Upper lobe of right lung (tissue), 1 donor: ENCODE data around the gene B3GAT1. TPM values are rescaled to one million over a fixed set of nuclear protein-coding genes. Genes with fewer than 3 reads are reported as not detected.

Experiments
- ATAC-seq: fragments of 200-7000 bp; cut with Tn5 transposase; one replicate; pipeline ENCODE4 v1.9.1; 2020; ENCODE audit warnings: mild to moderate bottlenecking, moderate library complexity
- DNase-seq: peaks from one replicate; pipeline ENCODE4 v3.0.0-alpha.2; 2020
- H3K27ac ChIP-seq: fragments of 200-600 bp; one replicate; pipeline ENCODE4 v1.8.0; 2022
- H3K27me3 ChIP-seq: fragments of 200-600 bp; one replicate; pipeline ENCODE4 v1.8.0; 2022; ENCODE audit warnings: mild to moderate bottlenecking
- H3K36me3 ChIP-seq: fragments of 200-600 bp; one replicate; pipeline ENCODE4 v1.8.0; 2022
- H3K4me1 ChIP-seq: fragments of 200-600 bp; one replicate; pipeline ENCODE4 v1.8.0; 2022
- H3K4me3 ChIP-seq: fragments of 200-600 bp; one replicate; pipeline ENCODE4 v1.8.0; 2022; ENCODE audit warnings: mild to moderate bottlenecking
- H3K9me3 ChIP-seq: fragments of 200-600 bp; one replicate; pipeline ENCODE4 v1.8.0; 2022
- intact Hi-C: fragments of 100-400 bp; cut with DNase I; formaldehyde crosslinking; loops from one replicate; pipeline ENCODE4 v1.11.0; 2022
- total RNA-seq: library from RNA; stranded (reverse); fragmentation: NEBNext Ultra II Directional; extraction: Animal tissue kit (Norgen Biotek cat#: 25700); gene quantifications from one replicate; pipeline ENCODE4 v1.2.1, GENCODE V29; 2021
- TF ChIP-seq, protein P1 (sequence below): fragments of 200-600 bp; IDR thresholded peaks from one replicate; pipeline ENCODE4 v1.8.0; 2022; ENCODE audit warnings: antibody characterized with exemption
- donor health status: DM: no; HTN: yes; CAD: no; lungs with severe emphysema.

The B3GAT1 gene
- total RNA-seq, 1 donor from 2014 or later = 1.2 TPM

DNA sequence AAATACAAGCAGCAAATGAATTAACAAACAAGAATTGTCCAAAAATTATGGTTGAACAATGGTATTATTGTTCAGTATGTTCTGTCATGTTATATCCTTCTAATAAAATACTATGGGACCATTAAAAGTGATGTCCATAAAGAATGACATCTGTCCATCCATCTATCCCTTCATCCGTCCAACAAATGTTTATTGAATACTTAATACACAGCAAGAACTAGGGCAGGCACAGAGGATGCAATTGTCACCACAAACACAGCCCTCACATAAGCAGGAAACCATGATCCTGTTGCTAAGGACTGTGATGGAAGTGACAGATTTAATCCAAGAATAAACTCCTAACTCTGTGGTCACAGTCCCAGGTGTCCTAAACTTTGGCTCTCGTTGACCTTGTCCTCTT lies 20.7 kb upstream of the B3GAT1 start:
- TF ChIP-seq, protein P1, sequence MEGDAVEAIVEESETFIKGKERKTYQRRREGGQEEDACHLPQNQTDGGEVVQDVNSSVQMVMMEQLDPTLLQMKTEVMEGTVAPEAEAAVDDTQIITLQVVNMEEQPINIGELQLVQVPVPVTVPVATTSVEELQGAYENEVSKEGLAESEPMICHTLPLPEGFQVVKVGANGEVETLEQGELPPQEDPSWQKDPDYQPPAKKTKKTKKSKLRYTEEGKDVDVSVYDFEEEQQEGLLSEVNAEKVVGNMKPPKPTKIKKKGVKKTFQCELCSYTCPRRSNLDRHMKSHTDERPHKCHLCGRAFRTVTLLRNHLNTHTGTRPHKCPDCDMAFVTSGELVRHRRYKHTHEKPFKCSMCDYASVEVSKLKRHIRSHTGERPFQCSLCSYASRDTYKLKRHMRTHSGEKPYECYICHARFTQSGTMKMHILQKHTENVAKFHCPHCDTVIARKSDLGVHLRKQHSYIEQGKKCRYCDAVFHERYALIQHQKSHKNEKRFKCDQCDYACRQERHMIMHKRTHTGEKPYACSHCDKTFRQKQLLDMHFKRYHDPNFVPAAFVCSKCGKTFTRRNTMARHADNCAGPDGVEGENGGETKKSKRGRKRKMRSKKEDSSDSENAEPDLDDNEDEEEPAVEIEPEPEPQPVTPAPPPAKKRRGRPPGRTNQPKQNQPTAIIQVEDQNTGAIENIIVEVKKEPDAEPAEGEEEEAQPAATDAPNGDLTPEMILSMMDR = no peak
- no peaks in the 10 kb centered on the region for H3K36me3 ChIP-seq
- no peaks in the 10 kb centered on the region for H3K9me3 ChIP-seq
- H3K4me1 ChIP-seq = no peaks in the 10 kb centered on the region
- ATAC-seq = no peak
- intact Hi-C loops = no loop called here
- no peak overlapping the region for H3K27ac ChIP-seq
- DNase-seq = no peak
- H3K4me3 ChIP-seq = no peak overlapping the region
- peaks cover 13% of the 10 kb centered on the region for H3K27me3 ChIP-seq

DNA sequence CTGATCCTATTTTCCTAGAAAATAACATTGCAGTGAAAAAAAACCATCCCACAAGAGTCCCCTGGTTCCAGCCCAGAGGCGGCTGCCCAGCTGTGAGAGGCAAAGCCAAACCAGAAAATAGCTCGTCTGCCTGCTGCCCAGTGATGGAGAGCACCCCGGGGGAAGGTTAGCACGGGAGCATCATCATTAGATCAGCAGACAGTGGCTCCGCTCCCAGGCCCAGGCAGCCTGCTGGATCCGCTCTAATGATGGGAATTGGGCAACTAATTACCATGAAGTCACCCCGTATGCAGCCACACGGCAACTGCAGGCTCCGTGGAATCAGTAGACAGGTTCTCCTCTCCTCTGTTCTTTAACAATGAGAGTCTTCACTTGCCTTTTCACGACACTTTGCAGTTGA lies 17.1 kb upstream of the B3GAT1 start:
- Histone ChIP-seq H3K27ac (no peak overlapping the region), H3K4me1 (no peaks in the 10 kb centered on the region), H3K27me3 (peaks cover 13% of the 10 kb centered on the region), H3K4me3 (no peak overlapping the region), H3K36me3 (no peaks in the 10 kb centered on the region), H3K9me3 (no peaks in the 10 kb centered on the region)
- ATAC-seq (no peak), DNase-seq (no peak)
- intact Hi-C loops = no loop called here
- TF ChIP-seq, protein P1 = no peak

DNA sequence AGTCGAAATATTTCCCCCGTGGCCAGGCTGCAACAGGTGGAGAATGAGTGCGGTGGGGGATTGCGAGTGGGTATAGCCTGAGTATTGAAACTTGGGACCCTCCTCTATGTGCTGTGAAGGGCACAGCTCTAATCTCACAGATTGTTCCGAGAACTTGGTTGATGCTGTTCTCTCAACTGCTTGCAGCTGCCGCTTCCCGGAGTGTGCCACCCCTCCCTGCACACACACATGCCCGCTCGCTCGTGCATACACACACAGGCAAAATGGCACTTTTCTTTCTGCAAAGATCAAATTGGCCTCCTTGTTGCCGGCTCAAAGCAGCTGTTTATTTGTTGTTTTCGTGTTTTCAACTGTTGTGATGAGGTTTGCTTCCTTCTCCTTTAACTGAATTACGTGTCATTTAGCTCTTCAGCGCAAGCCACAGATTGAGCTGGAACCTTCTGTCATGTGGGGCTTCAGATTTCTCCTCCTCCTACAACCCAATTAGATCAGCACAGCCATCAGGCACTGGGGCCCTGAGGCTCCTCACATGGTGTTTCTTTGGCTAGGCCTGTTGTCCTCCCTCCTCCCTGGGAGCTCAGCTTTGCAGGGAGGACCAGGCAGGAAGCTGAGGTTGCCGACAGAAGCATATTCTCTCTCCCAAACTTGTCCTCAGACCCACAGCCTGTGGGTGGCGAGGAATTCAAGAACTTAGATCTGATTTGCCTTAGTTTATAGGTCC lies 13.9 kb upstream of the B3GAT1 start:
- no peaks in the 10 kb centered on the region for H3K4me1 ChIP-seq
- no peak for ATAC-seq
- TF ChIP-seq, protein P1 = no peak
- no peaks in the 10 kb centered on the region for H3K36me3 ChIP-seq
- H3K4me3 ChIP-seq = no peak overlapping the region
- intact Hi-C loops = no loop called here
- H3K27ac ChIP-seq = no peak overlapping the region
- no peaks in the 10 kb centered on the region for H3K9me3 ChIP-seq
- DNase-seq = no peak
- peaks cover 13% of the 10 kb centered on the region for H3K27me3 ChIP-seq

DNA sequence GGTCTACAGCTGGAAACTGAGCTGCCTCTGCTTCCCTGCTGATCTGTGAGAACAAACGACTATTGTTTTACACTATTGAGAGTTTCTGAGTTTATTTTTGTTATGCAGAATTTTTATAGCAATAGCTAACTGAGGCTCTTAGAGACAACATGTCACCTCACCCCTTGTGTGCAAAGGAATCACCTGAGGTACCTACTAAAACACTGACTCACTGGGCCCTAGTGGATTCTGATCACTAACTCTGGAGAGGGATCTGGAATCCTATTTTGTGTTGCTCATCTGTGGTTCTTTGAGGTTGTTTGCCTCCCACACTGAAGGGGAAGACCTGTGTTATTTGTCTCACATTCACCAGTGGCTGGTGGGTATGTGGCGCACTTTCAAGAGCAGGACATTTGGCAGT lies 13.4 kb upstream of the B3GAT1 start:
- intact Hi-C loops = no loop called here

DNA sequence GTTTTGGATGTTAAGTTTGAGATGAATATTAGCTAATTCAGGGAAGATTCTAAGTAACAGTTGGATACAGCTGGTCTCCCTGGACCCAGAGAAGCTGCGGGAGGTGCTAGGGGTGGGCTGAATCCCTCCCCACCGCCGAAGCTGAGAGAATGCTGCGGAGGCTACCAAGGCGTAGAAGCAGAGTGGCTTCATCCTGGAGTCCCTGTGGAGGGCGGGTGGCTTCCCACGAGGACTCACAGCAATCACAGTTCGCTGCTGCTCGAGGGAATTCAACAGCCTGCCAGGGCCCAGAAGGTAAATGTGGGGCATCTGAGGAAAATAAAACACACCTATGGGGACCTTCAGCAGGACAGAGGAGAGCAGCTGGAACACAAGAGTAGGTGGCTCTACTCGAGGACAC lies 11.1 kb upstream of the B3GAT1 start:
- H3K27ac ChIP-seq = no peak overlapping the region
- H3K9me3 ChIP-seq = no peaks in the 10 kb centered on the region
- no peak for ATAC-seq
- DNase-seq = no peak
- H3K27me3 ChIP-seq = no peaks in the 10 kb centered on the region
- H3K4me3 ChIP-seq = no peak overlapping the region
- intact Hi-C loops = no loop called here
- TF ChIP-seq, protein P1 = no peak
- H3K36me3 ChIP-seq = no peaks in the 10 kb centered on the region
- no peaks in the 10 kb centered on the region for H3K4me1 ChIP-seq

More for the DNA sequence above, 13.4 kb upstream of the B3GAT1 start:
- peaks cover 13% of the 10 kb centered on the region for H3K27me3 ChIP-seq
- no peaks in the 10 kb centered on the region for H3K36me3 ChIP-seq
- no peak for ATAC-seq
- no peak for DNase-seq
- TF ChIP-seq, protein P1 = no peak
- no peak overlapping the region for H3K27ac ChIP-seq
- no peaks in the 10 kb centered on the region for H3K4me1 ChIP-seq
- H3K4me3 ChIP-seq = no peak overlapping the region
- H3K9me3 ChIP-seq = no peaks in the 10 kb centered on the region
